ENCODE measurements around the gene CALML5.

- no peak for TF ChIP-seq POLR2AphosphoS5 (IDR thresholded peaks at IDR 0.05)
- TF ChIP-seq CTCF (IDR thresholded peaks at IDR 0.05), result no peak
- no peak for TF ChIP-seq POLR2A (IDR thresholded peaks at IDR 0.05)
These were observed 33.8 kb upstream of the CALML5 start for GRCh38 chr10:5533098-5533731.

All from prostate gland (tissue), 2 donors.